AG04449 (cell line): ENCODE measurements around the gene TMEM134.
A peak's percentile ranks its signal among the peaks of the same experiment; 100 is the strongest.

Source experiments
- CTCF ChIA-PET: fragments of 350-600 bp; formaldehyde crosslinking; extraction: SDS; loops from one replicate; lab custom pipeline; 2021; ENCODE audit warnings: antibody characterized with exemption; lab: Yijun Ruan, JAX
- POLR2A ChIA-PET: fragments of 400-600, 350-600 bp; formaldehyde crosslinking; extraction: SDS; loops from one replicate; lab custom pipeline; 2020; ENCODE audit warnings: antibody characterized with exemption, inconsistent platforms; lab: Yijun Ruan, JAX
- DNase-seq: peaks from one replicate; pipeline ENCODE4 v3.0.0-alpha.2; 2010; ENCODE audit warnings: low read depth, low spot score
- H3K4me3 ChIP-seq: 2 replicates; pipeline ENCODE4 v1.5.1; 2011; ENCODE audit warnings: low read depth, mild to moderate bottlenecking, control low read depth, low read length
- CTCF ChIP-seq: IDR thresholded peaks from one replicate; pipeline ENCODE4 v1.5.1; 2011; ENCODE audit warnings: mild to moderate bottlenecking, moderate library complexity, low read length, control low read depth, inconsistent platforms; ENCODE audit not compliant: insufficient read depth; ENCODE audit errors: missing control alignments

TMEM134 gene

GRCh38 chr11:67434395-67434881 lies 34.6 kb downstream of the TMEM134 start:
- no peak for DNase-seq
- CTCF ChIA-PET = no interaction called here
- no peak for TF ChIP-seq CTCF
- POLR2A ChIA-PET = no interaction called here
- no peak overlapping the region for H3K4me3 ChIP-seq

- no peak overlapping the region for H3K4me3 ChIP-seq
- CTCF ChIA-PET = no interaction called here
- DNase-seq = no peak
- TF ChIP-seq CTCF = no peak
- POLR2A ChIA-PET = no interaction called here
Observed at GRCh38 chr11:67433536-67434394, 35.3 kb downstream of the TMEM134 start.

GRCh38 chr11:67432655-67433349 lies 36.2 kb downstream of the TMEM134 start:
- CTCF ChIA-PET = no interaction called here
- no peak overlapping the region for H3K4me3 ChIP-seq
- no peak for TF ChIP-seq CTCF
- DNase-seq = no peak
- POLR2A ChIA-PET = interaction anchor here (0.7 to 0.8 kb wide), 2 partner anchors 10 to 58 kb away, joined by 3 read pairs; no protein-coding TSS in a partner anchor

- H3K4me3 ChIP-seq = no peak overlapping the region
- no peak for DNase-seq
- ChIA-PET POLR2A (interaction anchor here (0.7 to 1.2 kb wide), 3 partner anchors 11 to 59 kb away, joined by 3 read pairs; partner anchors contain the start of gene PPP1CA), CTCF (no interaction called here)
- TF ChIP-seq CTCF = no peak
Observed at GRCh38 chr11:67431346-67432249, 37.5 kb downstream of the TMEM134 start.

GRCh38 chr11:67429722-67430121 lies 39.3 kb downstream of the TMEM134 start:
- TF ChIP-seq CTCF = no peak
- DNase-seq = no peak
- peak overlapping the region; percentile 97; the same call in 1 of the 2 replicates for H3K4me3 ChIP-seq
- CTCF ChIA-PET = interaction anchor here (0.6 to 3.7 kb wide), 3 partner anchors 9 to 39 kb away, joined by 3 to 15 read pairs (median 9); partner anchors contain the start of gene PPP1CA
- POLR2A ChIA-PET = no interaction called here
